NCI-H526 treated with DMSO at 0.1 percent for 48 hours (cell line): Measurements from ENCODE around the gene CST4.
A peak's percentile ranks its signal among the peaks of the same experiment; 100 is the strongest.
"Not testable (repeated sequence)": the region's sequence is repeated elsewhere in the genome, so short reads cannot be mapped to it uniquely, and the experiment has no call there.

Source experiments
- DNase-seq: peaks from one replicate; lab custom pipeline; 2025; lab: John Stamatoyannopoulos, UW

The CST4 gene

DNA sequence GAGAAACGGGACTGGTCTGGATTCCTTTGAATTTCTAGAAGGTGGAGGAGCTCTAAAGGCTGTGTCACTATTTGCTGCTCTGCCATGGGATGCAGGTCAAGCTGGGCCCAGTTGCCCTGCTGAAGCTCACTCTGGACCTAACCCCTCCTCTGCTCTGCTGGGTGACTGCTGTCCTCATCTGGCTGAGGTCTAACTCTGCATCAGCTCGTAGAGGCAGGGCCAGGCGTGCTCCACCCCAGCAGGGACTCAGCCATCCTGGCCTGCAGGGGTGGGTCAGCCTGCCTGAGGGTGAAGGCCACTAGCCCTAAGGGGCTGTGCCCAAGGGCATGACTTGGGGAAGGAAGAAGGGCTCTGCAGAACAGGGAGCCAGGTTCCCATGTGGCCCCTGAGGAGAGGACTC, 852 bp downstream of the CST4 start:
- DNase-seq, result no peak

- no peak for DNase-seq
These were observed 2.6 kb downstream of the CST4 start for GRCh38 chr20:23686046-23686750.

- DNase-seq, result not testable (repeated sequence)
These were observed 3.3 kb downstream of the CST4 start for GRCh38 chr20:23685529-23685896.

- DNase-seq, result no peak
These were observed 4.6 kb downstream of the CST4 start for GRCh38 chr20:23684261-23684660.

- no peak for DNase-seq
These were observed 5.0 kb downstream of the CST4 start for GRCh38 chr20:23683807-23684206.

DNA sequence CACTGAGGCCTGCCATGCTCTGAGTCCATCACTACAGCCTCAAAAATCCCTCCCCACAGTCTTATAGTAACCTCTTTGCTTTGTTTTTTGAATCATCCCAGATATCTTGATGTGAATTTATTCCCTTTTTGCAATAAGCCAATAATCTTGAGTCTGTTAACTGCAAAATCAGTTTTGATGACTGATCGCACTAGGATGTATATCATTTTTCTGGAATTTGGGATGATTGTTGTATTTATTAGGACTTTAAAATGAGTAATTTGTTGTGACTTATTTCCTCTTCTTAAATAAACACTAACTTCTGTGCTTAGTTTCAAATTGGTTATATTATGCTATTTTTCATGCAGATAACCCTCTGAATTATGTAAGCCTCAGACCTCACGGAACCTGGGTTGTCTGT, 5.6 kb downstream of the CST4 start:
- no peak for DNase-seq

- no peak for DNase-seq
These were observed 8.7 kb downstream of the CST4 start for GRCh38 chr20:23680146-23680545.

- DNase-seq, result no peak
These were observed 9.4 kb downstream of the CST4 start for GRCh38 chr20:23679133-23680092.

DNA sequence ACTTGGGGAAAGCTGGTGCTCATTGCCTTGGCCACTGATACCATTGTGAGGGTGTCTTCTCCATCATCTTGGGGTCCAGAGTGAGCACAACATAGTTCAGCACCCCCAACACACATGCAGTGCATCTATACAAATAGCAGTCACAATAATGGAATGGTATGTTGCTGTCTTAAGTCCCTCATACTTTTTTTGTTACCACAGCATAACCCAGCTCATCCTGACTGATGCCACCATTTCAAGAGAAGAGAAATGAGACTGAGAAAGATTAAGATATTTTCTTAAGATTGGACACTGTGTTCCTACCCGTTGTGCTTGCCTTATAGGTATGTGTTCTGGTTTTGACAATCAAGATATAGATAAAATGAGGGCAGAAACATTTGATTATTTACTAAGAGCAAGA, 15.6 kb downstream of the CST4 start:
- no peak for DNase-seq

DNA sequence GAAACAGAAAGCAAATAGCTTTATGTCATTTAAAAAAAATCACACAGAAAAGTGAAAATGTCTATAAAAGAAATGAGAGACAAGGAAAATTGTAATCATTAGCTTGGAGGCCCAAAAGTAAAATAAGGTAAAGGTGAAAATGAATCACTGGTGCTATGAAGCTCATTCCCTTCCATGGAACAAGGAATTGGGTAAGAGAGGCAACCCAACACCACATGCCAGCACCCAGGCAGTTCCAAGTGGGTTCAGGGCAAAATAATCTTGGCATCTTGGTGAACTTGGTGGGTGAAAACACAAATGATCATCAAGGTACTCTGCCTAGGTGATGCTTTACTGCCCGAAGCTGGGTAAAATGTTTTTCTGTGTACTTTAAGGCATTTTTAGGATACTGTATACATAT, 16.7 kb downstream of the CST4 start:
- no peak for DNase-seq

DNA sequence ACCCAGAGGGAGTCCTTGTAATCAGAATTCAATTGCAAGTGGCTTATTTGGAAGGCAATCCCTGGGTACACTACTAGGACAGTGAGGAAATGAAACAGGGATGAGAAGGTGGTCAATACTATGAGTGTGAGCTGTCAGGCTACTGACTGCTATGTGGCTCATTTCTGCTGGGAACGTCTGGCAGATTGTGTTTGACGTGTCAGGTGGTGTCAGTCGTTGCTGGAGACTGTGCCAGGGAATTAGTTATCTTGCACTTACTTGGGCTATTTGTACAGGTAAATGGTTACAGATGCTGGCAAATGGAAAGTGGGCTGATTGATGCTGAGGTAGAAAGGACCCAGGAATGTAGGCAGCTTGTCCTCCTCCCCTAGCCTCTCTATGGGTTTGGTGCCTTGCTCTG, 17.4 kb downstream of the CST4 start:
- DNase-seq, result no peak

DNA sequence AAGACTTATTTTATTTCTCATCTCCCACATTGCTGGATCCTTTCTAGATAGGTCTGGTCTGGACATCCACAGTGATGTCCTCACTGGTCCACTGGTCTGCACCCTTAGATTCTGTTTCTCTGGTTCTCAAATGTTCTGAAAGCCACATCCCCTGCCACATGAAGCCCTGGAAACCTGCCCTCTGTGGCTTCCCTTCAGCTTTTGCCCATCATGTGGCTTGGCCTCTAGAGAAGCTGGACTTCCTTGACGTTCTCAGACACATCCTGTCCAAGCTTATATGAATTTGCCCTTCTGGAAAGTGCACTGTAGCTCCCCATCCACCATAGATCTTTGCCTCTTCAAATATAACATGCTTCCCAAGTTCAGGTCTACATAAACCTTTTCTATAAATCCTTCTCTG, 18.5 kb downstream of the CST4 start:
- DNase-seq, result no peak

- DNase-seq, result no peak
These were observed 19.0 kb downstream of the CST4 start for GRCh38 chr20:23669866-23670265.

DNA sequence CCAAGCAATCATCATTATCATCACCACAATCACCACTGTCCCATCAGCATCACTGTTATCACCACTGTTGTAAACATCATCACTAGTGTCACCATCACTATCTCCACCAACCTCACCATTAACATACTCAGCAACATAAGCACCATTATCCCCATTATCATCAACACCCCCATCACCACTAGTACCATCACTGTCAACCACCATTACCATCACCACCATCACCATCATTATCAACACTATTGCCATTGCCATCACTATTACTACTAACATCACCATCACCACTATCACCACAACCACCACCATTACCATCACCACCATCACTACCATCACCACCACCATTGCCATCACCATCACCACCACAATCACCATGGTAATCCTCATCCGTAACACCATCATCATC, 19.5 kb downstream of the CST4 start:
- DNase-seq, result no peak

DNA sequence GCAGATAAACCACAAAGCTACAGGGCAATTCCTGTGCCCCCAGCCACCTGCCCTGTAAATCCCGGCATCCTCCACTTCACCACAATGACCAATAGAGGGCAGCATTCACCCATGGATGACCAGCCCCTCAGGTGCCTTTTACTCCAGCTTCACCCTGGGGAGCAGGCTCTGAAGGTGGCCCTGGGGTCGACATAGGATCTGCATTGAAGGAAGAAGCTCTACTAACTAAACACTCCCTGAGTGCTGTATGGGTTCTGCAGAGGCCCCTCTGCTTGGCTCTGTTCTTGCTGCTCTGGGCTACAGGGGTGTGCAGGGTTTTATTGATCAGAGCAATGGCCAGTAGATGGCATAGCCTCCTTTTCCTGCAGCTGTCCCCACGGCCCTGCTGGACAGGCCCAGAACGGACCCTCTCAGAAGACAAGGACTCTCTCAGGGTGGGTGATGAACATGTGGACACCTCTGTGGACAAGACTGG, 20.3 kb downstream of the CST4 start:
- DNase-seq, result peak; percentile 35

DNA sequence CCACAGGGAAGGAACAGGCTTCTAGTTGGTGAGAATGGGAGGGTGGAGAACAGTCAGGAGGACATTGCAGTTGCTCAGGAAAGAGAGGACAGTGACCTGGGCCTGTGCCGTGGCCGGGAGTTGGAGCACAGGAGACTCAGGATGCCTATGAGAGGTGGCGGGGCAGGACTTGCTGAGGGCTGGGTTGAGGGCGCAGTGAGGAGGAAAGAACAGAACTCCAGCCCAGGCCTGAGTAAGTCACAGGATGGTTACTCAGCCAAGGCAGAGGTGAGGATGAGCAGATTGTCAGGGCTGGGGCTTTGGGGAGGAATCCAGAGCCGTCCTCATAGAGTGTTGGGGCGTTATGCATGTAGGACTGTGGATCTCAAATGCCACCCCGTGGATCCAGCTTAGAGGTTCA, 21.2 kb downstream of the CST4 start:
- no peak for DNase-seq

DNA sequence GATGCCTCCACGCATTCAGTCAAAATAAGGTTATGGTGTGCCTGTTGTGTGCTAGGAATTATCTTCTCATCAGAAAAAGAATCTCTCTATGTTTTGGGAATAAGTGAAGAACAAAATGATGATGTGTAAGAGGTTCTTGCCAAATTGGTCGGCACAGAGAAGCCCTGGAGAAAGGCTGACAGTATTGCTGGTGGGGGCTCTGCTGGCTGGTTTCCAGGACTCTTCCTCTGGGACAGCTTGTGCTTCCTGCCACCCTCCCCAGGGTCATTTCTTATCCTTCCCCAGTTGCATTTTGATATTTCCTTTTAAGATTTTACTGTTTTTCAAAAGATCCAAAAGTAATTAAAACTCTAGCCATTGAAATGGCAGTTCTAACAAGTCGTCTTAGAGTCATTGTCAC, 22.1 kb downstream of the CST4 start:
- DNase-seq, result no peak

GRCh38 chr20:23666189-23666588, 22.6 kb downstream of the CST4 start:
- DNase-seq, result no peak

GRCh38 chr20:23664954-23665353, 23.9 kb downstream of the CST4 start:
- no peak for DNase-seq

DNA sequence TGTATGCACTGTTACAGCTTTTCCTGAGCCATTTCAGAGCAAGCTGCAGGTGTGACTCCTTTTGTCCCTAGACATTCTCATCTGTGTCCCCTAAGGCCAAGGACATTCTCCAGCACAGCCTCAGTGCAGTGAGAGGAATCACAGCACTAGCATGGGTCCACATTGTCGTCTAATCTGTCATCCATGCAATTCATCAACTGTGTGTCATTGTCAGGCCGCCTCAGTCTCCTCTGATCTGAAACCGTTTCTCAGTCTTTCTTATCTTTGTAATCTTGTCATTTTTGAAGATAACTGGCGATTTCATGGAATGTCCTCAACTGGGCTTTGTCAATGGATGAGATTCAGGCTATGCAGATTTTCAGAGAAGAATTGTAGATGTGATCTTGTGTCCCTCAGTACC, 24.8 kb downstream of the CST4 start:
- DNase-seq, result not testable (repeated sequence)

GRCh38 chr20:23663180-23663579, 25.7 kb downstream of the CST4 start:
- no peak for DNase-seq

GRCh38 chr20:23662276-23662870, 26.5 kb downstream of the CST4 start:
- no peak for DNase-seq

- no peak for DNase-seq
These were observed 27.8 kb downstream of the CST4 start for GRCh38 chr20:23661002-23661429.
